Loucy (cell line): ENCODE results near the gene TPRA1.

Source experiments
- H2AFZ ChIP-seq: fragments of 200-600 bp; sonication (generic); 2 replicates; pipeline ENCODE4 v1.6.0; 2016; ENCODE audit warnings: antibody characterized with exemption, mild to moderate bottlenecking, low read length, moderate library complexity
- H3F3A ChIP-seq: fragments of 200-600 bp; 2 replicates; pipeline ENCODE4 v1.6.0; 2016; ENCODE audit warnings: antibody characterized with exemption, low read depth, mild to moderate bottlenecking
- H3K27me3 ChIP-seq: fragments of 200-600 bp; sonication (generic); 2 replicates; pipeline ENCODE4 v1.6.1; 2014; ENCODE audit warnings: low read length, mild to moderate bottlenecking; ENCODE audit not compliant: insufficient read depth, poor library complexity, severe bottlenecking
- H3K36me3 ChIP-seq: fragments of 200-600 bp; sonication (generic); 2 replicates; pipeline ENCODE4 v1.6.1; 2016; ENCODE audit warnings: low read length; ENCODE audit not compliant: insufficient read depth
- H3K4me1 ChIP-seq: fragments of 200-600 bp; sonication (generic); 2 replicates; pipeline ENCODE4 v1.5.1; 2014; ENCODE audit warnings: low read length, mild to moderate bottlenecking; ENCODE audit not compliant: insufficient read depth, poor library complexity, severe bottlenecking
- H3K4me2 ChIP-seq: fragments of 200-600 bp; sonication (generic); 2 replicates; pipeline ENCODE4 v1.6.0; 2014; ENCODE audit warnings: antibody characterized with exemption, low read length, low read depth, mild to moderate bottlenecking; ENCODE audit not compliant: poor library complexity, severe bottlenecking
- H3K4me3 ChIP-seq: fragments of 200-600 bp; sonication (generic); 2 replicates; pipeline ENCODE4 v1.5.1; 2014; ENCODE audit warnings: low read length, mild to moderate bottlenecking, mixed read lengths; ENCODE audit not compliant: poor library complexity, severe bottlenecking
- H3K79me2 ChIP-seq: fragments of 200-600 bp; sonication (generic); 2 replicates; pipeline ENCODE4 v1.6.1; 2014; ENCODE audit warnings: low read length; ENCODE audit not compliant: insufficient read depth
- H3K9ac ChIP-seq: fragments of 200-600 bp; sonication (generic); 2 replicates; pipeline ENCODE4 v1.6.0; 2014; ENCODE audit warnings: mild to moderate bottlenecking, low read depth, low read length, moderate library complexity; ENCODE audit not compliant: poor library complexity, severe bottlenecking
- H3K9me2 ChIP-seq: fragments of 200-600 bp; sonication (generic); replicated peaks from 2 replicates; pipeline ENCODE4 v1.6.1; 2016; ENCODE audit warnings: low read depth, low read length, mixed read lengths
- H3K9me3 ChIP-seq: fragments of 200-600 bp; sonication (generic); 2 replicates; pipeline ENCODE4 v1.6.1; 2014; ENCODE audit warnings: mild to moderate bottlenecking, antibody characterized with exemption, low read length, low read depth; ENCODE audit not compliant: insufficient read depth
- H4K20me1 ChIP-seq: fragments of 200-600 bp; sonication (generic); 2 replicates; pipeline ENCODE4 v1.6.0; 2014; ENCODE audit warnings: antibody characterized with exemption, low read length, mild to moderate bottlenecking; ENCODE audit not compliant: insufficient read depth, poor library complexity, severe bottlenecking
- CTCF ChIP-seq: fragments of 200-600 bp; sonication (generic); conservative IDR thresholded peaks from 2 replicates; pipeline ENCODE4 v1.5.1; 2014; ENCODE audit warnings: mild to moderate bottlenecking, antibody characterized with exemption, low read length
- EZH2phosphoT487 ChIP-seq: fragments of 200-600 bp; IDR thresholded peaks from 2 replicates; pipeline ENCODE4 v1.6.1; 2018; ENCODE audit warnings: antibody characterized with exemption, mild to moderate bottlenecking, moderate library complexity, borderline replicate concordance

TPRA1 gene

GRCh38 chr3:127628788-127629466 lies 38.4 kb upstream of the TPRA1 start, which contains the start of gene PODXL2:
TSS of gene PODXL2 (plus strand) at chr3:127629185. CDS start at chr3:127629220, 35 bp downstream.
- Histone ChIP-seq H3K36me3 (no peaks in the 10 kb centered on the region), H3K4me3 (no peak within 1 kb of the TSS), H3K9me2 (no peaks in the 10 kb centered on the region), H3F3A (no peaks in the 10 kb centered on the region), H3K27me3 (no peaks in the 10 kb centered on the region), H3K79me2 (no peaks in the 10 kb centered on the region), H3K4me2 (no peak within 1 kb of the TSS), H3K9me3 (no peaks in the 10 kb centered on the region), H4K20me1 (no peaks in the 10 kb centered on the region), H2AFZ (no peak within 1 kb of the TSS), H3K9ac (no peak within 1 kb of the TSS), H3K4me1 (peaks cover 4% of the 10 kb centered on the region)
- TF ChIP-seq EZH2phosphoT487: no peak
- TF ChIP-seq CTCF: no peak

GRCh38 chr3:127628426-127628787 lies 37.9 kb upstream of the TPRA1 start:
- H3K9me3 ChIP-seq: no peaks in the 10 kb centered on the region
- H3K4me3 ChIP-seq: no peak overlapping the region
- H4K20me1 ChIP-seq: no peaks in the 10 kb centered on the region
- no peaks in the 10 kb centered on the region for H3F3A ChIP-seq
- no peak overlapping the region for H3K4me2 ChIP-seq
- no peak overlapping the region for H3K9ac ChIP-seq
- peaks cover under 1% of the 10 kb centered on the region; the same call in 1 of the 2 replicates for H3K36me3 ChIP-seq
- no peak overlapping the region for H2AFZ ChIP-seq
- no peaks in the 10 kb centered on the region for H3K27me3 ChIP-seq
- H3K9me2 ChIP-seq: no peaks in the 10 kb centered on the region
- H3K4me1 ChIP-seq: peaks cover 4% of the 10 kb centered on the region
- no peaks in the 10 kb centered on the region for H3K79me2 ChIP-seq
- no peak for TF ChIP-seq EZH2phosphoT487
- no peak for TF ChIP-seq CTCF

GRCh38 chr3:127625821-127626220 lies 35.3 kb upstream of the TPRA1 start:
- H3F3A ChIP-seq: no peaks in the 10 kb centered on the region
- H3K9me2 ChIP-seq: no peaks in the 10 kb centered on the region
- H3K27me3 ChIP-seq: no peaks in the 10 kb centered on the region
- H3K36me3 ChIP-seq: peaks cover 27% of the 10 kb centered on the region; the same call in 1 of the 2 replicates
- no peak overlapping the region for H2AFZ ChIP-seq
- no peak overlapping the region for H3K9ac ChIP-seq
- peaks cover 5% of the 10 kb centered on the region for H4K20me1 ChIP-seq
- TF ChIP-seq EZH2phosphoT487 (no peak), CTCF (no peak)
- peaks cover 4% of the 10 kb centered on the region for H3K4me1 ChIP-seq
- H3K79me2 ChIP-seq: no peaks in the 10 kb centered on the region
- no peak overlapping the region for H3K4me2 ChIP-seq
- H3K4me3 ChIP-seq: no peak overlapping the region
- H3K9me3 ChIP-seq: no peaks in the 10 kb centered on the region
